Immature natural killer cell (primary cell): ENCODE measurements around the gene MYO5B. TPM values are rescaled to one million over a fixed set of nuclear protein-coding genes. Genes with fewer than 3 reads are reported as not detected.

Experiments
- DNase-seq, 3 donors: peaks; one replicate each; pipeline ENCODE4 v3.0.0; 2022; ENCODE audit warnings: mixed read lengths in 1 of 3
- H3K27ac Mint-ChIP-seq, 6 donors: one replicate each; pipeline ENCODE4 v1.8.0; 2020; ENCODE audit warnings: mixed read lengths in 6 of 6, mild to moderate bottlenecking in 5 of 6, inconsistent platforms in 4 of 6, moderate library complexity in 3 of 6
- H3K27me3 Mint-ChIP-seq, 3 donors: one replicate each; pipeline ENCODE4 v1.8.0; 2020 to 2021; ENCODE audit warnings: low read depth in 3 of 3, mild to moderate bottlenecking in 3 of 3, mixed read lengths in 3 of 3, moderate library complexity in 3 of 3, inconsistent platforms in 1 of 3
- H3K36me3 Mint-ChIP-seq, 3 donors: one replicate each; pipeline ENCODE4 v1.8.0; 2020; ENCODE audit warnings: mixed read lengths in 3 of 3, inconsistent platforms in 2 of 3, mild to moderate bottlenecking in 2 of 3
- H3K4me1 Mint-ChIP-seq, 2 donors: one replicate each; pipeline ENCODE4 v1.8.0; 2020; ENCODE audit warnings: inconsistent platforms in 2 of 2, mild to moderate bottlenecking in 2 of 2, mixed read lengths in 2 of 2, moderate library complexity in 1 of 2
- H3K4me3 Mint-ChIP-seq, 5 donors: one replicate each; pipeline ENCODE4 v1.8.0; 2020; ENCODE audit warnings: mild to moderate bottlenecking in 5 of 5, mixed read lengths in 5 of 5, inconsistent platforms in 3 of 5, moderate library complexity in 3 of 5
- H3K9me3 Mint-ChIP-seq, 6 donors: one replicate each; pipeline ENCODE4 v1.8.0; 2020; ENCODE audit warnings: mild to moderate bottlenecking in 6 of 6, mixed read lengths in 6 of 6, inconsistent platforms in 4 of 6, moderate library complexity in 3 of 6
- polyA plus RNA-seq, 3 donors: library from polyadenylated mRNA; unstranded; fragments of 300-500 nt; fragmentation: Illumina TruSeq; gene quantifications; one replicate each; pipeline ENCODE4 v1.2.3, GENCODE V29; 2021

The MYO5B gene
- polyA plus RNA-seq, 3 donors from 2014 or later: 0.04 TPM; not detected in 2

- peaks cover 0 to 4% (median 0%) of the 10 kb centered on the region in 6 donors for H3K9me3 Mint-ChIP-seq
- DNase-seq: no peak
- H3K27ac Mint-ChIP-seq: no peak overlapping the region
- H3K4me3 Mint-ChIP-seq: no peak overlapping the region
- peaks cover 11 to 32% (median 14%) of the 10 kb centered on the region in 3 donors for H3K27me3 Mint-ChIP-seq
- H3K36me3 Mint-ChIP-seq: no peaks in the 10 kb centered on the region
- peaks cover 5 to 15% of the 10 kb centered on the region in 2 donors for H3K4me1 Mint-ChIP-seq
Observed at GRCh38 chr18:50199346-50199855, 4.5 kb upstream of the MYO5B start.

- Mint-ChIP-seq H3K27me3 (peaks cover 6 to 28% (median 19%) of the 10 kb centered on the region in 3 donors), H3K27ac (no peak overlapping the region), H3K36me3 (no peaks in the 10 kb centered on the region), H3K4me3 (peak overlapping the region in 4 of 5 donors; percentile 15 to 47 (median 22)), H3K9me3 (peaks cover 0 to 4% (median 0%) of the 10 kb centered on the region in 6 donors), H3K4me1 (peaks cover 6% of the 10 kb centered on the region in 2 donors)
- DNase-seq: no peak
Observed at GRCh38 chr18:50196261-50196660, 1.3 kb upstream of the MYO5B start.

- no peaks in the 10 kb centered on the region for H3K36me3 Mint-ChIP-seq
- peaks cover 0 to 4% (median 0%) of the 10 kb centered on the region in 6 donors for H3K9me3 Mint-ChIP-seq
- H3K27ac Mint-ChIP-seq: no peak overlapping the region
- peaks cover 6% of the 10 kb centered on the region in 2 donors for H3K4me1 Mint-ChIP-seq
- H3K4me3 Mint-ChIP-seq: peak overlapping the region; percentile 22 to 64 (median 59)
- peaks cover 6 to 27% (median 18%) of the 10 kb centered on the region in 3 donors for H3K27me3 Mint-ChIP-seq
- DNase-seq: no peak
Observed at GRCh38 chr18:50195689-50196088, 742 bp upstream of the MYO5B start.

- H3K27ac Mint-ChIP-seq: no peak overlapping the region
- H3K27me3 Mint-ChIP-seq: peaks cover 8 to 29% (median 20%) of the 10 kb centered on the region in 3 donors
Observed at GRCh38 chr18:50193796-50194630, 934 bp downstream of the MYO5B start.

GRCh38 chr18:50192995-50193795, 1.8 kb downstream of the MYO5B start:
- Mint-ChIP-seq H3K9me3 (peaks cover 0 to 2% (median 0%) of the 10 kb centered on the region in 6 donors), H3K4me1 (peaks cover 6% of the 10 kb centered on the region in 2 donors), H3K27me3 (peaks cover 11 to 25% (median 20%) of the 10 kb centered on the region in 3 donors), H3K4me3 (peak overlapping the region in 2 of 5 donors; percentile 15 to 64), H3K36me3 (no peaks in the 10 kb centered on the region), H3K27ac (no peak overlapping the region)
- DNase-seq: no peak

More at GRCh38 chr18:50193796-50194630, 934 bp downstream of the MYO5B start:
- no peaks in the 10 kb centered on the region for H3K36me3 Mint-ChIP-seq
- peaks cover 0 to 4% (median 0%) of the 10 kb centered on the region in 6 donors for H3K9me3 Mint-ChIP-seq
- peaks cover 6% of the 10 kb centered on the region in 2 donors for H3K4me1 Mint-ChIP-seq
- no peak for DNase-seq
- H3K4me3 Mint-ChIP-seq: peak overlapping the region in 3 of 5 donors; percentile 30 to 64 (median 41)

GRCh38 chr18:50190926-50191325, 4.0 kb downstream of the MYO5B start:
- H3K4me3 Mint-ChIP-seq: no peak overlapping the region
- peaks cover 7 to 18% (median 13%) of the 10 kb centered on the region in 3 donors for H3K27me3 Mint-ChIP-seq
- peaks cover 6% of the 10 kb centered on the region in 2 donors for H3K4me1 Mint-ChIP-seq
- H3K36me3 Mint-ChIP-seq: no peaks in the 10 kb centered on the region
- no peak for DNase-seq
- H3K27ac Mint-ChIP-seq: no peak overlapping the region
- H3K9me3 Mint-ChIP-seq: peaks cover 0 to 2% (median 0%) of the 10 kb centered on the region in 6 donors

GRCh38 chr18:50190236-50190635, 4.7 kb downstream of the MYO5B start:
- Mint-ChIP-seq H3K9me3 (peaks cover 0 to 2% (median 0%) of the 10 kb centered on the region in 6 donors), H3K36me3 (no peaks in the 10 kb centered on the region), H3K27me3 (peaks cover 5 to 13% (median 7%) of the 10 kb centered on the region in 3 donors), H3K4me3 (no peak overlapping the region), H3K4me1 (peaks cover 0 to 2% of the 10 kb centered on the region in 2 donors), H3K27ac (no peak overlapping the region)
- no peak for DNase-seq

- peaks cover 8 to 13% (median 10%) of the 10 kb centered on the region in 3 donors for H3K27me3 Mint-ChIP-seq
- no peak overlapping the region for H3K4me3 Mint-ChIP-seq
- peaks cover 0 to 2% of the 10 kb centered on the region in 2 donors for H3K4me1 Mint-ChIP-seq
- peaks cover 0 to 2% (median 0%) of the 10 kb centered on the region in 6 donors for H3K9me3 Mint-ChIP-seq
- no peaks in the 10 kb centered on the region for H3K36me3 Mint-ChIP-seq
- DNase-seq: no peak
- no peak overlapping the region for H3K27ac Mint-ChIP-seq
Observed at GRCh38 chr18:50189160-50189559, 5.8 kb downstream of the MYO5B start.

GRCh38 chr18:50188652-50189051, 6.3 kb downstream of the MYO5B start:
- no peaks in the 10 kb centered on the region for H3K4me1 Mint-ChIP-seq
- H3K27me3 Mint-ChIP-seq: peaks cover 10 to 13% (median 12%) of the 10 kb centered on the region in 3 donors
- DNase-seq: no peak
- H3K9me3 Mint-ChIP-seq: no peaks in the 10 kb centered on the region
- H3K4me3 Mint-ChIP-seq: no peak overlapping the region
- H3K36me3 Mint-ChIP-seq: no peaks in the 10 kb centered on the region
- H3K27ac Mint-ChIP-seq: no peak overlapping the region

GRCh38 chr18:50187659-50188058, 7.3 kb downstream of the MYO5B start:
- no peaks in the 10 kb centered on the region for H3K4me1 Mint-ChIP-seq

GRCh38 chr18:50186385-50186784, 8.6 kb downstream of the MYO5B start:
- H3K27me3 Mint-ChIP-seq: peaks cover 2 to 13% (median 11%) of the 10 kb centered on the region in 3 donors

More at GRCh38 chr18:50187659-50188058, 7.3 kb downstream of the MYO5B start:
- Mint-ChIP-seq H3K27me3 (peaks cover 6 to 17% (median 10%) of the 10 kb centered on the region in 3 donors), H3K9me3 (no peaks in the 10 kb centered on the region), H3K27ac (no peak overlapping the region), H3K4me3 (no peak overlapping the region), H3K36me3 (no peaks in the 10 kb centered on the region)
- no peak for DNase-seq

GRCh38 chr18:50183556-50183955, 11.4 kb downstream of the MYO5B start:
- H3K4me3 Mint-ChIP-seq: no peak overlapping the region
- H3K27me3 Mint-ChIP-seq: peaks cover 0 to 16% (median 12%) of the 10 kb centered on the region in 3 donors
- no peaks in the 10 kb centered on the region for H3K9me3 Mint-ChIP-seq
- H3K4me1 Mint-ChIP-seq: no peaks in the 10 kb centered on the region
- H3K36me3 Mint-ChIP-seq: no peaks in the 10 kb centered on the region
- H3K27ac Mint-ChIP-seq: no peak overlapping the region
- DNase-seq: no peak

More at GRCh38 chr18:50186385-50186784, 8.6 kb downstream of the MYO5B start:
- Mint-ChIP-seq H3K36me3 (no peaks in the 10 kb centered on the region), H3K9me3 (no peaks in the 10 kb centered on the region), H3K27ac (no peak overlapping the region), H3K4me1 (no peaks in the 10 kb centered on the region), H3K4me3 (no peak overlapping the region)
- DNase-seq: no peak

GRCh38 chr18:50182511-50182910, 12.4 kb downstream of the MYO5B start:
- no peak overlapping the region for H3K27ac Mint-ChIP-seq
- H3K4me1 Mint-ChIP-seq: no peaks in the 10 kb centered on the region
- no peaks in the 10 kb centered on the region for H3K9me3 Mint-ChIP-seq
- no peak overlapping the region for H3K4me3 Mint-ChIP-seq
- no peaks in the 10 kb centered on the region for H3K36me3 Mint-ChIP-seq
- no peak for DNase-seq
- peaks cover 0 to 22% (median 12%) of the 10 kb centered on the region in 3 donors for H3K27me3 Mint-ChIP-seq
